Activated CD8-positive, alpha-beta memory T cell treated with anti-CD3 and anti-CD28 coated beads for 4 hours (primary cell): ENCODE results near the gene PRR23B.

ENCODE experiments used
- DNase-seq, 2 donors: peaks; one replicate each; pipeline ENCODE4 v3.0.0-alpha.2; 2020; ENCODE audit warnings: low read depth in 2 of 2

Gene PRR23B

GRCh38 chr3:138974462-138974861 lies 46.3 kb downstream of the PRR23B start:
- DNase-seq, result no peak

DNA sequence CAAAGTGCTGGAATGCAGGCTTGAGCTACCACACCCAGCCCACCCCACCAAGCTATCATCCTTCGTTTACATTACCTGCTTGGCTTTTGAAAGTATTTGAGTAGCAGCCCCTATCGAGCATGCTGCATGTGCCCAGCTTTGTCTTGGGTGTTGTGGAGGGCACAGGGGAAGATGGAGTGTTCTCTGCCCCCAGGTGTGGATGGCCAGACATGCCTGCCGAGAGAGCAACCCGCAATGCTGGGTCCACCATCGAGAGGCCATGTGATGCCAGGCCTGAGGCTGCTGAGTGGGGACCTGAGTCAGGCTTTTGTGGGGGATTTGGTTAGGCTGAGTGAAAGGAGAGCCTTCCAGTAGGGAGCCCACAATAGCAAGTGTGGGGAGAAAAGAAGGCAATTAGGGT lies 47.8 kb downstream of the PRR23B start:
- no peak for DNase-seq

DNA sequence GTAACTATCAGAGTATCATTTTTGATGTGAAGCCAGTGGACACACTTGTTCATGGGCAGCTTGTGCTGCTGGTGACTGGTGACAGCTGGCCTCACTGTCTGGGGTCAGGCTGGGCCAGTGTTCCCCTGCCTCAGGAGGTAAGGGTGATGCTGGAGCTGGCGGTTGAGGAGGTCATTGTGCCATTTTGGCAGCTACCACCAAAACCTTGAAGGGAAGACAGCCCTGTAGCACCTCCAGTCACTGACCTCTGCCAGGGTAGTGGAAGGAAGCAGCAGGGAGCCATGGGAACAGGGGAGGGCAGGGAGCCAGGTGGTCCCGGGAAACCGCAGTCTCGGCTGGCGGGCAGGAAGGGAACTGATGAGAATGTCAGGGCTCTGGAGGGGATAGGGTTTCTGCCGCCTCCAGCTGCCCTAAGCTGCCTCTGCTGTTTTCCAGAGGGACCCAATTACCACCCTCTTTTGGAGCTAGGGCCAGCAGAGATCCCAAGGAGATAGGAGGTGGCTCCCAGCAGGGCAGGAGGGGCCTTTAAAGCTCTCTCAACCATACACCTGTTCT lies 48.9 kb downstream of the PRR23B start:
- no peak for DNase-seq
